Fibroblast of the aortic adventitia (primary cell): ENCODE data around the gene PEMT. TPM values are rescaled to one million over a fixed set of nuclear protein-coding genes. Genes with fewer than 3 reads are reported as not detected.

ENCODE experiments used
- DNase-seq: peaks from one replicate; pipeline ENCODE4 v3.0.0-alpha.2; 2010; ENCODE audit warnings: low read depth
- H3K4me3 ChIP-seq: 2 replicates; pipeline ENCODE4 v1.5.1; 2011; ENCODE audit warnings: low read depth, mild to moderate bottlenecking, control low read depth, low read length, moderate library complexity
- total RNA-seq: library from RNA; depleted of rRNA; stranded (reverse); fragments of >200 nt; gene quantifications from 2 replicates; pipeline ENCODE4 v1.2.3, GENCODE V29; 2012; ENCODE audit warnings: low replicate concordance
- TF ChIP-seq, protein P1 (sequence below): IDR thresholded peaks from 2 replicates; pipeline ENCODE4 v1.5.1; 2011; ENCODE audit warnings: mild to moderate bottlenecking, low read length, control low read depth, inconsistent platforms; ENCODE audit not compliant: insufficient read depth

Gene PEMT
- total RNA-seq, 1 donor = 28.4 TPM

DNA sequence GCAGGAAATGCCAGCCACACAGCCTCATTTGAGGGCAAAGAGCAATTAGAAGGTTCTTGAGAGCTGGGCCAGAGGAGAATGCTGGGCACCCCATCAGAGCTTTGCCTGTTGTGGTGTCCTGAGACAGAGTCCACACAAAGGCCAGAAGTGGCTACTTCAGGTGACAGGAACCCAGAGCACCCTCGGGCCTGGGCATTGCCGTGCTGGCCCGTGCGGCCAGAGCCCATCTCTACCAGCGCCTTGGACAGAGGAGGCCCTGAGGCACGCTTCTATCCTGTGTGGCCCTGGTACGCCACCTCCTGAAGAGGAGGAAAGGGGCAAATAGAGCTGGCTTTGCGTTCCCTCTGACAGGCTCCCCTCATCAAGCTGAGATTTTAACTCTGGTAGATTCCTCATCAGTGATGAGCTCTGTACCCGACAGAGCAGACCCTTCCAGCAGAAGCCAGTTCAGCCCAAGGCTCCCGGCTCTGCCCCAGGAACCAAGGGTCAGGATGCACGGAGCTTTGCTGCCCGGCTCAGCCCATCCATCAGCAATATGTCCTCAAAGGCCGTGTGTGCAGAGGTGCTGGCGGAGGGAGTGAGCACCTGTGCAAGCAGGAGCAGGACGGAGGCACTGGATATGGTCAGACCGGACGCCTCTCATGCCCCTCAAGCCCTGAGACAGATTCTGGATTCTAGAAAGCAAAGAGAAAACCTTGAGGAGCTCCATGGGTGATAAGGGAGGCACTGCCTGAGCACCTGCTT is 91.9 kb downstream of the PEMT start:
- TF ChIP-seq, protein P1, sequence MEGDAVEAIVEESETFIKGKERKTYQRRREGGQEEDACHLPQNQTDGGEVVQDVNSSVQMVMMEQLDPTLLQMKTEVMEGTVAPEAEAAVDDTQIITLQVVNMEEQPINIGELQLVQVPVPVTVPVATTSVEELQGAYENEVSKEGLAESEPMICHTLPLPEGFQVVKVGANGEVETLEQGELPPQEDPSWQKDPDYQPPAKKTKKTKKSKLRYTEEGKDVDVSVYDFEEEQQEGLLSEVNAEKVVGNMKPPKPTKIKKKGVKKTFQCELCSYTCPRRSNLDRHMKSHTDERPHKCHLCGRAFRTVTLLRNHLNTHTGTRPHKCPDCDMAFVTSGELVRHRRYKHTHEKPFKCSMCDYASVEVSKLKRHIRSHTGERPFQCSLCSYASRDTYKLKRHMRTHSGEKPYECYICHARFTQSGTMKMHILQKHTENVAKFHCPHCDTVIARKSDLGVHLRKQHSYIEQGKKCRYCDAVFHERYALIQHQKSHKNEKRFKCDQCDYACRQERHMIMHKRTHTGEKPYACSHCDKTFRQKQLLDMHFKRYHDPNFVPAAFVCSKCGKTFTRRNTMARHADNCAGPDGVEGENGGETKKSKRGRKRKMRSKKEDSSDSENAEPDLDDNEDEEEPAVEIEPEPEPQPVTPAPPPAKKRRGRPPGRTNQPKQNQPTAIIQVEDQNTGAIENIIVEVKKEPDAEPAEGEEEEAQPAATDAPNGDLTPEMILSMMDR = no peak
- DNase-seq = no peak
- no peak overlapping the region for H3K4me3 ChIP-seq

DNA sequence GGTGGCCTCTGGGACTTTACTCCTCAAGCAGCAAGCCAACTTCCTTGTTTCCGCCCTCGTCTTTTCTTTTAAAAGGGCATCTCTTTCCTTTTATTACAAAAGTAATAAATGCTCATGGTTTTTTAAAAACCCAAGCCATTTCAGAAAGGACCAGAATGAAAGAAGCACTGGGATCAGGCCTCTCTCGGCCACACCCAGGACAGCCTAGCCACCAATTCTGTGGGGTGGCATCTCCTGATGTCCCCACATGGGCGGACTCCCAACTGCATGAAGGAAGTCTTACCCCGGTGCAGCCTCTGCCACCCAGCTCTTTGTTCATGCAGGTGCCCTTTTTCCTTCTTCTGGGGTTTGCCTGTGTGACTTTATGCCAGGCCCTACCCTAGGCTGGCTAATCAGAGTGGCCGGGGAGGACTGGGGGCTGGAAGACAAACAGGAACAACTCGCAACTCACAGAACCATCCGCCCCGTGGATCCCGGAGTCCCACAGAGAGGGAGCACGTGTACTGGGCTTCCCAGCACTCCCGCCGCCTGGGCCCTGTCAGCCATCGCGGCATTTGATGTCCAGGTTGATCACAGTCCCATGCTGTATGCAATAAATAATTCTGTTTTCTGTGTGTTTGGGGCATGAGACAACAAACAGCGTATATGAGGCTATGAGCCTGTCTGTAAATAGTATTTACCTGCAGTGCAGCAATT is 92.8 kb downstream of the PEMT start:
- no peak overlapping the region for H3K4me3 ChIP-seq
- DNase-seq = no peak
- TF ChIP-seq, protein P1 = no peak

DNA sequence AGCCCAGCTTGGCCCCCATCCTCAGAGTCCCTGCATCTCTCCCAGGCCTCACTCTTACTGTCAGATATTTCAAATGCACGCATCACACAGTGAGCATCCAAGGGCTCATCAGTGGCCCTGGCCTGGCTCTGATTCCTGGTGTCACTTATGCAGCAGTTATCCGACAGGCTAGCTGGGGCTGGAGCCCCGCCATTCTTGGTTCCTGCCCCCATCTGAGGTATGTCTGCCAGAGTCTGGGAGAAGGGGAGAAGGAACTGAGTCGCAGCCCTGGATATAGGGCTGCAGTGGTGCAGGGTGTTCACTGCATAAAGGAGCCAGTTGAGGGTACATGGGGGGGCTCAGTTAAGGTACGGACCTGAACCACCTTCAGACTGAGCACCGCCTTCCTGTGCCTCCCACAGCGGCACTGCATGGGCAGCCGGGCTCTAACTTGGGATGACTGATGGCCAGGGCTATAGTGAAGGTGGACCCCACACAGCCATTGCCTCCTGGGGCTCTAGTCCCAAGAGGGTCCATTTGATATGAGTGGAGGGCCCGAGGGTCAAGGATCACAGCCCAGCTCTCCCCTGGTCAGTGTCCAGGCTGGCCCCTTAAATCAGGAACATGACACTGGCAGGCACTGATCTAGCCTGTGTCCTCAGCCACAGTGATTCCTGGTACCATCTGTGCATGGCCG is 93.5 kb downstream of the PEMT start:
- no peak overlapping the region for H3K4me3 ChIP-seq
- no peak for DNase-seq
- TF ChIP-seq, protein P1 = no peak

DNA sequence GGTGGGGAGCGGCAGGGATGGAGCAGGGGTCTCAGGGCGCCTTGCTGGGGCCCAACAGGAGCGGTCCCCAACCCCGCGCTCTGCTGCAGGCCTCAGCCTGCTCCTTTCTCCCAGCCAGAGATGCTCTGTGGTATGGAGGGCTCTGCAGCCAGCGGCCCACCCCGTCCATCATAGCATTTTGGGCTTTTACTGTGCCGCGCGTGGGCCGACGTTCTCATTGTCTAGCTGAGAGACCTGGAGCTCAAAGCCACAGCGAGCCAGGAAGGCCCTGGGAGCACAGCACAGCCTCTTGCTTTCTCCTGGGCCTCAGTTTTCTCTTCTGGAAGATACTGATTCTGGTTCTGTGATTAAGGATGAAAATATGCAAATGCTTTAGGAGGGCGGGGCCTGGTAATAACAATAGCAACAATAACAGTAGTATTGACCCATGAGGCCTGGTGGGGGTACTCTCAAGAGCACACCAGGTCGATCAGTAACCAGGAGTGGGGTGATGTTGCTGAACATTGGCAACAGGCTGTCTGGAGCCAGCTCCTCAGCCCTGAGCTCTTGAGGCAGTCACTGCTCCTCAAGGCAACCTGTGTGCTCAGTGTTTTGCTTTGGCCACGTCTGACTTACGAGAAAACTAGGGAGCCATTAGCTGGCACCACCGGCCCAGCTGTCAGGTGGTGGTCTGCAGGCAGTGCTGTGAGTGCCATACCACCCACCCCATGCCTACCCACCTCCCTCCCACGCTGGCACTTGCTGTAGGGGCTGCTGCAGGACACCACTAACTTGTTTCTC is 94.3 kb downstream of the PEMT start:
- TF ChIP-seq, protein P1 = no peak
- DNase-seq = peak; percentile 12
- peak overlapping the region; percentile 10 for H3K4me3 ChIP-seq

DNA sequence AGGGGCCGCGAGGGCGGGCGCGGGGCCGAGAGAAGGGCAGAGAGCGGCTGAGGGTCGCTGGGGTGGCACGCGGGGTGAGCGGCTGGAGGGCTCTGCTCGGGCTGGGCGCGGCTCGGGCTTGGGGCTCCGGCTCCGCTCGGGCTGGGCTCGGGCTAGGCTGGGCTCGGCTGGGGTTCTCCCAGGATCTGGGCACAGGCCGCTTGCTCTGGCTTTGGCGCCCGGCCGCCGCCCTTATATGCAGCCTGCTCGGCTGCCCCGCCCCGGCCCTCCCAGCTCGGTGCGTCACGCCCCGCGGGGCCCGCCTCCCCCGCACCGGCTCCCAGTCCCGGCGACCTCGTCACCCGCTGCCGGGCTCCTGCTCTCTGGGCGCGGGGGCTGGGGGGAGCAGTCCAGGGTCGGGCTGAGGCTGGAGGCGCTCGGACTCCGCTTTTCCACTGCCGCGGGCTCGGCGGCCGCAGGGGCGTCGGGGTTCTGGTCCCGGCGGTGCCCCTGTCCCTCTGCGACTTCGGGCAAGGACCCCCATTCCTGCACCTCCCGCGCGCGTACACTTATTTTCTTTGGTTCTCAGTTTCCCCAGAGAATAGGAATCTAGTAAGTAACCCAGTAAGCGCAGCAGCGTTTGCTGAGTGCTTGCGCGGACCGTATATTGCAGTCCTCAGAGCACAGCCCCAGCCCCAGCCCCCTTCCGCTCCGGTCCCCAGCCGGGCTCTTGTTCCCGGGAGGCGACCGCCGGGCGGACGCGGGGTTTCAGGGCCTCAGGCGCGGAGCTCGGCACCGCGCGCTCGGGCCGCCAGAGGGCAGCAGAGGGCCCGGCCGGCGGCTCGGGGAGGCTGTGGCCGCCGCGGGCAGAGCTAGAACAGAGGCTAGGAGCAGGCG is 95.1 kb downstream of the PEMT start, which contains the start of gene RASD1:
TSS of gene RASD1 (minus strand) at position 207 of the 876 bp plus-strand sequence. CDS start 214 bp downstream, outside the sequence.
- H3K4me3 ChIP-seq = peak within 1 kb of the TSS; percentile 71
- TF ChIP-seq, protein P1 = peak; percentile 57
- DNase-seq = peak; percentile 80
